Right ventricle myocardium inferior (tissue), 1 donor: ENCODE data around the gene ABCC9. TPM values are rescaled to one million over a fixed set of nuclear protein-coding genes. Genes with fewer than 3 reads are reported as not detected.
"Not testable (repeated sequence)": the region's sequence is repeated elsewhere in the genome, so short reads cannot be mapped to it uniquely, and the experiment has no call there.

ENCODE experiments used
- ATAC-seq: fragments of 200-7000 bp; cut with Tn5 transposase; one replicate; pipeline ENCODE4 v1.9.1; 2020; ENCODE audit warnings: mild to moderate bottlenecking, moderate library complexity
- DNase-seq: peaks from one replicate; pipeline ENCODE4 v3.0.0; 2021; ENCODE audit errors: missing footprints
- intact Hi-C: fragments of 100-400 bp; cut with DNase I; formaldehyde crosslinking; loops from one replicate; pipeline ENCODE4 v1.11.0; 2022
- total RNA-seq: library from RNA; stranded (reverse); fragmentation: NEBNext Ultra II Directional; extraction: Animal tissue kit (Norgen Biotek cat#: 25700); gene quantifications from one replicate; pipeline ENCODE4 v1.2.1, GENCODE V29; 2021
- donor health status: DM: no; HTN: yes; CAD: no; lungs with severe emphysema.

ABCC9 gene
- total RNA-seq, 1 donor from 2014 or later = 78.1 TPM

DNA sequence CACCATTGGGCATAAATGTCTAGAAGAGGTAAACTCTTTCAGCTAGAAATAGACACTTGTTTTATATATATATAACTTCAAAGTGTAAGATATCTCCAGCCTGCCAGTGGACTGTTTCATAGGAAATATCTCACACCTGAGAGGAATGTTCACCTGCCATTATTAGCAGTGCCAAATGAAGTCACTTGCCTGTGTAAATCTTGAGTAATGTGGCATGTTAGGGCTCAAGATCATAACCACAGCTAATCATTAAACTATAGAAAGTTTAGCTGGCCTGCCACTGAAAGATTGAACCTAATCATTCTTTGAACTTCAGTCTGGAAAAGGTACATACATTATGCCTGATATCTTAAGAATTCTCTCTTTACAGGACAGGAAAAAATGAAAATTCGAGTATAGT lies 141.2 kb downstream of the ABCC9 start:
- DNase-seq (no peak), ATAC-seq (no peak)
- intact Hi-C loops = no loop called here

DNA sequence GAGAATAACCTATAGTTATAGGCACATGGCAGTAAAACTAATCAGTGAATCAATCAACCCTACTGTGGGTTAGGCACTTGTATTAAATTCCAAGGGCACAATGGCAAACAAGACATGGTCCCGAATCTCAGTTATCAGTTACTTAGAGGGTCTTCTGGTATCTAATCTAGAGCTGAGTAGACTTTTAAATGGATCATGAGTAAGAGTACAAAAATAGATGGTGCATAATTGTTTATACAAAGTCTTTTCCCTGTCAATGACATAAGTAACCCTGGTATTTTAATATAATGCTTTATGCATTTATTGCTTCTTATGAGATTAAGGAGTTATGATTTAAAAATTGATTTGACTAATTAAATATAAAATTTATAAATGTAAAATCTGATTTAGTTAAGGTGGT lies 143.7 kb downstream of the ABCC9 start:
- ATAC-seq = no peak
- intact Hi-C loops = no loop called here

DNA sequence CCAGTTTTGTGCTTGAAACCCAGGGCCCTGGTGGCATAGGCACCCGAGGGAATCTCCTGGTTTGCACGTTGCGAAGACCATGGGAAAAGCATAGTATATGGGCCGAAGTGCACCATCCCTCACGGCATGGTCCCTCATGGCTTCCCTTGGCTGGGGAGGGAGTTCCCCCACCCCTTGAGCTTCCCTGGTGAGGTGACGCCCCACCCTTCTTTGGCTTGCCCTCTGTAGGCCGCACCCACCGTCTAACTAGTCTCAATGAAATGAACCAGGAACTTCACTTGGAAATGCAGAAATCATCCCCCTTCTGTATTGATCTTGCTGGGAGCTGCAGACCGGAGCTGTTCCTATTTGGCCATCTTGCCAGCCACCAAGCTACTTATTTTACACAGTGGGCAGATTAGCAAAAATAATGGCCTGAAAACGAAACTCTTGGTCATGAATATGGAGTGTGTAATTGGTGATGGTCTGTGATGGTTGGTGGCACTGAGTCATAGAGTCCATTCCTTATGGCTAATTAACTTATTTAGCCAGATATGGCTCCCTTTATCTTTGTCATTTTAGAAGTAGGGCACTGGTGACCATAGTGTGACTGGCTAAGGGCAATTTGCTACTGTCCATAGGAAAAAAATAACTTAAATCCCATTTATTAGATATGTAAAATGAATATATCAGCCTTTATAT lies 145.4 kb downstream of the ABCC9 start:
- DNase-seq (peak; percentile 20), ATAC-seq (no peak)
- intact Hi-C loops = no loop called here

More for the DNA sequence above, 143.7 kb downstream of the ABCC9 start:
- DNase-seq = no peak

- peak; percentile 46 for DNase-seq
- intact Hi-C loops, ATAC-seq: not testable (repeated sequence)
These were observed 146.2 kb downstream of the ABCC9 start for GRCh38 chr12:21794807-21795595.

DNA sequence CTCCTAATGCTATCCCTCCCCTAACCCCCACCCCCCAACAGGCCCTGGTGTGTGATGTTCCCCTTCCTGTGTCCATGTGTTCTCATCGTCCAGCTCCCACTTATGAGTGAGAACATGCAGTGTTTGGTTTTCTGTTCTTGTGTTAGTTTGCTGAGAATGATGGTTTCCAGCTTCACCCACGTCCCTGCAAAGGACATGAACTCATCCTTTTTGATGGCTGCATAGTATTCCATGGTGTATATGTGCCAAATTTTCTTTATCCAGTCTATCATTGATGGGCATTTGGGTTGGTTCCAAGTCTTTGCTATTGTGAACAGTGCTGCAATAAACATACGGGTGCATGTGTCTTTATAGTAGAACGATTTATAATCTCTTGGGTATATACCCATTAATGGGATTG lies 151.5 kb downstream of the ABCC9 start:
- ATAC-seq, intact Hi-C loops, DNase-seq: not testable (repeated sequence)

DNA sequence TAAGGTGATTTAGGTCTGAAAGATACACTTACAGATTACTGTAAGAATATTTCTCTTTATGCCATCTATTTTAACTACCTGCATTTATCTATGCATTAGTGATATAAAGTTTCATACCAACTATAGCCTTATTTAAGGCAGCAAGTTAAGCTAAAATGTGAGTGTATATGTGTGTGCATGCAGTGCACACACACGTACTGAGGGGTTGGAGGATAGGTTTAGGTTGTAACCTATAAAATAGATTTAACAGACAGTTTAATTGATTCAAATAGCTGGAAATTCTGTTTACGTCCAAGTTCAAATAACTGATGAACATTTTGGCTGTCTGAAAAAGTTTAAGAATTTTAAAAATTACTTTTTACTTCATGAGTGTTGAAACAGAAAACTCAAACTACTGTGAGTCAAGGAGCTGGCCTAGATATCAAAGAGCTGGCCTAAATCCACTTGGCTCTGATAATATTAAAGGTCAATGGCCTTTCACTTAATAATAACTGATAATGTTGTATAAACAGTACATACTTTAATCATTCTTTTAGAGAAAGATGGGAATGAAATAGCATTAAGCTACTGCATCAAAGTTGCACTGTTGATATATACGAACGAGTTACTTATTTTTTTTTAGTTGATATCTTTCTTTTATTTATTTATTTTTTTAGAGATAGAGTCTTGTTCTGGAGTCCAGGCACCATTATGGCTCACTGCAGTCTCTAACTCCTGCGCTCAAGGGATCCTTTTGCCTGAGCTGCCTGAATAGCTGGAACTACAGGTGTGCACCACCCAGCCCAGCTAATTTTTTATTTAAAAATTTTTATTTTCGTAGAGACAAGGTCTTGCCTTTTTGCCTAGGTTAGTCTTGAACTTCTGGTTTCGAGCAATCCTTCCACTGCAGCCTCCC lies 152.9 kb downstream of the ABCC9 start:
- ATAC-seq (no peak), DNase-seq (no peak)
- intact Hi-C loops = no loop called here

- intact Hi-C loops = no loop called here
- DNase-seq (no peak), ATAC-seq (no peak)
These were observed 155.1 kb downstream of the ABCC9 start for GRCh38 chr12:21786041-21786531.

- DNase-seq, intact Hi-C loops, ATAC-seq: not testable (repeated sequence)
These were observed 158.5 kb downstream of the ABCC9 start for GRCh38 chr12:21782723-21783122.

DNA sequence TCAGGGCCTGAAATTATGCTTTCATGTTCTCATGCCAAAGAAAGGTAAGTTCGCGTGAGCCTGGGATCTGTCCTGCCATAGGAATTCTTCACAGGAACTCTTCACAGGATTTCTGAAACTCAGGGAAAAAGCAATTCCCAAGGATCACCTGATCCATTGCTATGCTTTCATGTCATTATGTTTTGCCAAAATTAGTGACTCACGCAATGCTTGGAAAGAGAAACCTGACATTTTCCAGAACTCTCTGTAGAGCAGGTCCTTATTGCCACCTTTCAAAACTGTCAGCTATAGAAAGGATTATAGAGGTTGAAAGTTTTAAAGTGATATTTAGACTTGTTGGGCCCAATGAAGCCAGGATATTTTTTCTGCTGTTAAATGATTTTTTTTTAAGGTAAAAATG lies 160.4 kb downstream of the ABCC9 start:
- intact Hi-C loops = no loop called here
- no peak for ATAC-seq
- no peak for DNase-seq

DNA sequence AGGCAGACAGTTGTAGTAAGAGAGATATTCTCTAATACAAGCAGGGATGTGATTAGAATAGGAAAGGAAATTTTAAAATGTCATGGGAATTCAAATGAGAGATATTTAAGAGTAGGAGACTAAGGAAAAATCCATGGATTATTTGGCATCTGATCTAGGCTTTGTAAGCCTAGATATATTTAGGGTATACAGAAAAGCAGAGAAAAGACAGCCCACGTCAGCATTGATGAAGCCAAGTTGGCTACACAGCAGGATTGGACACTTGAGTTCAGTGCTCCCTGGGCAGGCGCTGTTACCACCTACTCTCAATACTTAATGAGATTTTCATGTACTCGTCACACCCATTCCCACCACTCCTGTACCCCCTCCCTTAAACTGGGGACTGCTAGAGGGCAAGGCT lies 165.1 kb downstream of the ABCC9 start:
- ATAC-seq (peak; percentile 24), DNase-seq (no peak)
- intact Hi-C loops = loop anchor here (5.0 kb wide), 1 partner anchor 41 kb away; no protein-coding TSS in a partner anchor

- intact Hi-C loops = loop anchor here (5.0 kb wide), 1 partner anchor 42 kb away; no protein-coding TSS in a partner anchor
- no peak for ATAC-seq
These were observed 165.9 kb downstream of the ABCC9 start for GRCh38 chr12:21775133-21775820.

GRCh38 chr12:21774358-21775132 lies 166.7 kb downstream of the ABCC9 start, which contains the start of gene KCNJ8:
Gene KCNJ8, minus strand, starts transcription at chr12:21774706. Its CDS starts 1,090 bp downstream, at chr12:21773616.
- ATAC-seq (peak; percentile 94), DNase-seq (peak; percentile 92)
- intact Hi-C loops = loop anchor here (1.0 to 5.0 kb wide), 4 partner anchors 43 to 167 kb away; partner anchors contain the start of gene ABCC9

More at GRCh38 chr12:21775133-21775820, 165.9 kb downstream of the ABCC9 start:
- no peak for DNase-seq

DNA sequence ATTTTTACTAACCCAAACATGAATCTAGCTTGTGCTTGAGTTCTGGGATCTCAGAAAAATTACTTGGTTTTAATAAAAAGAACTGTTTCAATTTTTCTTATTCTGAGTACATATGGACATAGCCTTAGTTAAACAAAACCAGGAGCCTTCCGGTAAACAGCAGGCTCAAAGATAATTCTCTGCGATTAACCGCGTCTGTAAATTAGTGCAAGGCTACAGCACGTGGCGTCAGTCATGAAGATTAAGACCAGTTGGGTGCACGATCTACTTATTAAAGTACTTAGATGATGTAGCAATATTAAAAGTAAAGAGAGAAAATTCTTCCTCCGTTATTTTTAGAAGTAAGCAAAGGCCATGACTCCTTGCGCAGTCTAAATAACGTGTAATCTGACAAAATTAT lies 167.4 kb downstream of the ABCC9 start:
- ATAC-seq (no peak), DNase-seq (no peak)
- intact Hi-C loops = loop anchor here (1.0 to 5.0 kb wide), 3 partner anchors 58 to 167 kb away; partner anchors contain the start of gene ABCC9

DNA sequence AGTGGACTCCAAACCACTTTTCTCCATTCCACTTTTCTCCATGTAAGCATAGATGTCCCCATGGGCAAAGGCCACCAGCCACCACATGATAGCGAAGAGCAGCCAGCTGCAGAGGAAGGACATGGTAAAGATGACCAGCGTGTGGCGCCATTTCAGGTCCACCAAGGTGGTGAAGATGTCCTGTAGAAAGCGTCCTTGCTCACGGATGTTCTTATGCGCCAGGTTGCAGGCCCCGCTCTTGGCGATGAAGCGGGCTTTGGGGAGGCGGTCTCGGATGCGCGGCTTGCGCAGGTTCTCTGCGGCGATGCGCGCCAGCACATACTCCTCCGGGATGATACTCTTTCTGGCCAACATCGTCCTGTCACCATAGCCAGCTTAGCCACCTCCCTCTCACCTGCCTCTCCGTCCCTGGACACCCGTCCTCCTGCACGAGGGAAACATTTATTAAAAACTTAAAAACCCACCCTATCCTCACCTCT lies 167.9 kb downstream of the ABCC9 start:
- ATAC-seq (peak; percentile 36), DNase-seq (peak; percentile 70)
- intact Hi-C loops = loop anchor here (5.0 kb wide), 2 partner anchors 59 to 61 kb away; no protein-coding TSS in a partner anchor

DNA sequence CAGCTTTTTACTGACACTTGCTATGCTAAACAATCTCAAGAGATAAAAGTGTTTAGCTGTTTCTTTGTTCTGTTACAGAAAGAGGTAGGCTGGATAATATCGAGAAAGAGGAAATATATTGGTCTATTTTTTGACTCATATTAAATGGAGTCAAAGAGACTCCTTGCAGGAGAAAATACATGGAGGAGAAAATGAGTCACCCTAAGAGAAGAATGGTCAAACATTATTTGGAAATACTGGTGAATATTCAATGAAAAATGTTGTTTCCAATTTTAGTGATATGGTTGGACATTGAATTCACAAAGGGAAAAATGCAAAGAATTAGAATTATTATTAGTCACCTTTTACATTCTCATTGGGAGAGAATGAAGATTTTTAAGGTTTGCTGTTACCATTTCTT lies 169.9 kb downstream of the ABCC9 start:
- DNase-seq (no peak), ATAC-seq (no peak)
- intact Hi-C loops = loop anchor here (5.0 kb wide), 2 partner anchors 59 to 61 kb away; no protein-coding TSS in a partner anchor

GRCh38 chr12:21769307-21769706 lies 171.9 kb downstream of the ABCC9 start:
- intact Hi-C loops = no loop called here
- ATAC-seq (no peak), DNase-seq (no peak)

- ATAC-seq (no peak), DNase-seq (no peak)
- intact Hi-C loops = no loop called here
These were observed 174.8 kb downstream of the ABCC9 start for GRCh38 chr12:21766403-21766802.
